GM21423 (cell line): ENCODE data around the gene SIPA1.
"Not testable (repeated sequence)": the region's sequence is repeated elsewhere in the genome, so short reads cannot be mapped to it uniquely, and the experiment has no call there.

Source experiments
- ATAC-seq: cut with Tn5 transposase; IDR thresholded peaks from one replicate; pipeline ENCODE4 v1.9.1; 2021; ENCODE audit warnings: mild to moderate bottlenecking, moderate library complexity; ENCODE audit not compliant: unreplicated experiment

SIPA1 gene

DNA sequence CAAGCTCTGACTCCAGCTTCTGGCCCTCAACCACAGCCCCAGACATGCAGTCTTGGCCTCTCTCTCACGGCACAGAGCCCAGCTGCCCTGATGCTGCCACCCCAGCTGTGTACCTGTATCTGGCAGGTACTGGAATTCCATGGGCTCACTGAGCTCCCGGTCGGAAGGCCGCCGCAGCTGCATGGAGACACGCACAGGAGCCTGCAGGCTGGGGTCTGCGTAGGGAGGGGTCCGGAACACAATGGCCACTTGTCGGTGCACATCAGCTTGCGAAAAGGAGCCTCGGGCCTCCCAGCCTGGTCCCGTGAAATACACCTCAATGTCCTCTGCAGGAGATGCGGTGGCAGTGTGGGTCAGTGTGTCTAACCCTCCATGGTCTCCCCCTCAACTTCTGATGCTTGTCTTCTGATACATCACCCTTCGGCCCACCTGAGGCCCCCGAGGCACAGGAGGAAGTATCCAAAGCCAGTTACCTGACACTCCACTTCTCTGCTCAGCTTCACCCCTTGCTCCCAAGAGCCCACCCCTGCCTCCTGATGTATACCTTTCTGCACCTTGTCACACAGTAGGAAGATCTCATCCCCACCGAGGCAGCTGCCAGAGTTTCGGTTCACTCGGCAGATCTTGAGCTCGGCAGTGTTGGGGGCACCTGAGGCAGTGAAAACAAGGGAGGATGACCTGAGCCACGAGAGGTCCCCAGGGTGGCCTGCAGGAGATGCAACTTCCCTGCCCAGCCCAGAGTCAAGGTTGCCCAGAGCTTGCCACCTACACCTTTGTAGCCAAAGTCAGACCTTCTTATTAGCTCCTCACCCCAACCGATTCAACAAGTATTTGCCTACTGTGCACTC is 20.5 kb downstream of the SIPA1 start:
- no peak for ATAC-seq

DNA sequence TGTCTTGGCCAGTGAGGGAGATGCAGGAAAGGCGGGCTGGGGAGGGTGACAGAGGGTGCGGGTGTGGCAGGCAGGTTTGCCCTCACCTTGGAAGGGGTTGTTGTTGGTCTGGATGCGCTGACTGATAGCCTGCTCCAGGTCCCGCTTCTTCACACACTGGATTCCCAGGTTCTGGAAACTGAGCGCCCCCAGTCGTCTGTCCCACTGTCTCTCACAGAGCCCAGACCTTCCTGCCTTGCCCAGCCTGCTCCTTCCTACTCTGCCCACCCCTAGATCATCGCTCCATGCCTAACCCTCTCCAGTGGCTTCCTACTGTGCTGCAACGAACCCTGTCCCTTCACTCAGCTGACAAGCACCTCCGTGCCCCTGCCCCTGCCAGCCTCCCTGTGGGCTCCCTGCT is 22.1 kb downstream of the SIPA1 start:
- no peak for ATAC-seq

DNA sequence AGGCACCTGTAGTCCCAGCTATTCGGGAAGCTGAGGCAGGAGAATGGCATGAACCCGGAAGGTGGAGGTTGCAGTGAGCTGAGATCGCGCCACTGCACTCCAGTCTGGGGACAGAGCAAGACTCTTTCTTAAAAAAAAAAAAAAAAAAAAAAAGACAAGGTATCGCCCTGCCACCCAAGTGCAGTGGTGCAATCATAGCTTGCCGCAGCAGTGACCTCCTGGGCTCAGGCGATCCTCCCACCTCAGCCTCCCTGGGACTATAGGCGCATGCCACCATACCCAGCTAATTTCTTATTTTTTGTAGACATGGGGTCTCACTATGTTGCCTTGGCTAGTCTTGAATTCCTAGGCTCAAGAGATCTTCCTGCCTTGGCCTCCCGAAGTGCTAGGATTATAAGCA is 23.0 kb downstream of the SIPA1 start:
- not testable (repeated sequence) for ATAC-seq

DNA sequence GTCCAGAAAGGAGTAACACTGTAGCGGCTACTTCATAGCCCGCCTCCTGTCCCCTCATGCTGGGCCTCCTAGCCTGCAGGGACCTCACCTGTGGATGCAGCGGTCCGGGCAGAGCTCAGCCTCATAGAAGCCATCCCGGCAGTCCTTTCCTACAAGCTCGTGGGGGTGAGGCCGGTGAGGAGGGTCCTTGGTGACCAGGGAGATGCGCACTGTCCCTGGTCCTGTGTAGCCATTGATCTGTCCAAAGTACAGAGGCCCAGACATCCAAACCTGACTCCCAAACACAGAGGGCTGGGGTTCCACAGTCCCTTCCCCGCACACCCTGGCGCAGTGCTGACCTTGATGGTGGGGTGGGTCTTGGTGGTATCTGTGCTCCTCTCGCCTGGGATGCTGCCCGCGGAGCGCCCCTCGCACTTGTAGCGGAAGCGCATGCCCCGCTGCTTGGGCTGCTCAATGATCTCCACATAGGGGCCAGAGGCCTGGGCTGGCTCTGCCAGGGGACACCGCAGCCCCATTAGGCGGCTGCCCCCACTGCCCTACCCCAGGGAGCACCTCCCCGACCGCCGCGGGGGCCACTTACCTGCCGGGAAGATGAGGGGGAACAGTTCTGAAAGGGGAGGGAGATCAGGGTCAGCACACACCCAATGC is 23.8 kb downstream of the SIPA1 start:
- no peak for ATAC-seq

DNA sequence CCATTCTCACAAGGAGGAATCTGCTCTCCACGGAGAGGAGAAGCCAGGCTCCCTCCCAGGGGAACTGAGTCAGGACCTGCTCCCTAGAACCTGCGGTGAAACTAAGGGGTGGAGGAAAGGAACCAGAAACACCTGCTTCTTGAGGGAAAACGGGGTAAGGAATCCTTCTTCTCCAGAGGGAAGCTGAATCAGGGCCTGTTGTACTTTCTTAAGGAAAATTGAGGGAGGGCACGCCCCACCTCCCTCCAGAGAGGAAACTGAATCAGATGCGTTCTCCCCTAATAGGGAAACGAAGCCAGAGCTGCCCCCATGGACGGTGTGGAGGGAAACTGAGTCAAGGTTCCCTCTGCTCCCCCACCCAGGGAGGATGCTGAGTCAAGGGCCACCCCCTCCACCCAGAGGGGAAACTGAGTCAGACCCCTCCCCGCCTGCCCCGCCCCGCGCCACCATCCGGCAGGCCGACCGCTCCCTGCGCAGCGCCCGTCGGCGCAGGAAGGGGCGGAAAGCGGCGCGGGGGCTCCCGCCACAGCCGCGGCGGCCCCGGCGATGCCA is 24.4 kb downstream of the SIPA1 start:
- ATAC-seq, result peak; percentile 12

DNA sequence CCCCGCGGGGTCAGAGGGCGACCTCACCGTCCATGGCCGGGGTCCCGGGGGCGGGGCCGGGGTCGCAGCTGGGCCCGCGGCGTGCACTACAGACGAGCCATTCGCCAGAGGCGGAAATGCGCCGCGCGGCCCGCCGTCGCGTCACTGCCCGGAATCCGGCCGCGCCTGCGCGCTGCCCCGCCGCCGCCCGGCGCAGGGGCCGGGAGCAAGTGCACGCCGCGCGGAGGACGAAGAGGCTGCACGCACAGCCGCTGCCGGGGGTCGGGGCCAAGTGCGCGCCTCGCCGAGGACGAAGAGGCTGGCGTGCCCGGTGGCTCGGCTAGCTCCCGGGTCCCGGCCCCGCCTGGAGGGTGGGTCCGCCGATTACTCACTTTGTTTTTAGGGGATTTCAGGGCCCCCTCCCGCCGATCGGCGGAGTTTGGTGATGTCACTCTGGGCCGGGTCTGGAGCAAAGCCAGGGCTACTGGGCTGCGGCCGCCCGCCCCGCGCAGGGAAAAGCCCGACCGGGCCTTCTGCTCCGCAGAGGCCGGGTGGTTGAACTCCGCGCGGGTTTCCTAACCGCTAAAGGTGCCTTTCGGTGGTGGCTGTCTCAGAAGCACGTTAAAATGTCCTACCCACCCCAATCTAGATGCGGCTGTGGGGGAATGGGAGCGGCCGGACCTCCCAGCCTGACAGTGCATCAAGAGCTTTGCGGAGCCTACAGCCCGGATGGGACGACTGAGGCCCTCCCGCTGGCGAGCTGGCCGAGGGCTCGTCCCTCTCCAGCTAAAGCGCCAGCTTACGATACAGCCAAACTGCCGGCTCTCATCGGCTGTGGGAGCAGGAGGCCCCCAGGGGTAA is 25.1 kb downstream of the SIPA1 start, which contains the start of gene RELA:
RELA (minus strand) TSS at position 118 of the 840 bp plus-strand sequence; CDS start at position 34, 84 bp downstream.
- ATAC-seq, result peak; percentile 79

DNA sequence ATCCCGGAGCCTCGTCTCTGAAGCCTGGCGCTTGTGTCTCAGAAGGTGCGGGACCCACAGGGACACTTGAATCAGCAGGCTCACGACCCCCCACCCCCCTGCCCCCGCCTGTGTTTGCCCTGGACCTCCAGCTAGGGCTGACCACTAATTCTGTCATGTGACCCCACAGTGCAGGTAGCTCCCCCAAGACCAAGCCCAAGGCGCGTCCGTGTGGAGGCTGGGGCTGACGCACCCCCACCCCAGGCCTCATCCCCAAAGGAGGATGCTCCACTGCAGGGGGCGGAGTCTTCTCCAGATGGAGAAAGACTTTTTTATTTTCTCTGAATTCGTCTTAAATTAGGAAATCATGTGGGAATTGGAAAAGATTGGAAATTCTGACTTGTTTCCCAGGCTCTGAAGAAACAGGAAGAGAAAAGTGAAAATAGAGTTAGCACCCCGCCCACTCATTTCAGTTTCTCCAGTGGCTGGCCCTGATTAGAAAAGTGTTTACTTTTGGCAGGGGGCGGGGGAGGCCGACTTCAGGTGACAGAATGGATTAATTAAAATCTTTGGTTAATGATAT is 25.8 kb downstream of the SIPA1 start:
- no peak for ATAC-seq

DNA sequence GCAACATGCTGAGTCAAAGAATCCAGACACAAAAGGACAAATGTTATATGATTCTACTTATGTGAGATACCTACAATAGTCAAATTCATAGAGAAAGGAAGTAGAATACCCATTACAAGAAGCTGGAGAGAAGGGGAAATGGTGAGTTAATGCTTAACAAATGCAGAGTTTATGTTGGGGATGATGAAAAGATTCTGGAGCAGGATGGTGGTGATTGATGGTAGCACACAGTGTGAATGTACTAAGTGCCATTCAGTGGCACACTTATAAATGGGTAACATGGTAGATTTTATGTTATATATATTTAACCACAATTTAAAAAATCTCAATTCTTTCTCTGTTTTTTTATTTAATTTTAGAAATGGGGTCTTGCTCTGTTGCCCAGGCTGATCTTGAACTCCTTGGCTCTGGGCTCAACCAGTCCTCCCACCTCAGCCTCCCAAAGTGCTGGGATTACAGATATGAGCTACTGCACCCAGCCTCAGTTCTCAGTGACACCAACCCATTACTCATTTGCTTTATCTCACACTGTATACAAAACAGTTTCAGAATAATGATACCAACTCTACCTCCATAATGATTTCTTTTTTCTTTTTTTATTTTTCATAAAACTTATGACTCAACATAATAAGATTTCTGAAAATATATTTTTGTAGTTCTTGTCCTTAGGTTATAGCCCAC is 34.4 kb downstream of the SIPA1 start:
- no peak for ATAC-seq

DNA sequence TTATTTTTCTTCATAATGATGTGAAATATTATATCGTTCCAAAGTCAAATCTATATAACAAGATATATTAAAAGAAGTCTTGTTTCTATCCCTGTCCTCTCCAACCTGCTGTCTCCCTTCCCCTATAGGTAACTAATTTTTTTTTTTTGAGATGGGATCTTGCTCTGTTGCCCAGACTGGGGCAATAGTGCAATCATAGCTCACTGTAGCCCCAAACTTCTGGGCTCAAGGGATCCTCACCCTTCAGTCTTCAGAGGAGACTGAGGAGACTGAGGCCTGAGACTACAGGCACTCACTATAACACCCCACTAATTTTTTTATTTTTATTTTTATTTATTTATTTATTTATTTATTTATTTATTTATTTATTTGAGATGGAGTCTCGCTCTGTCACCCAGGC is 35.1 kb downstream of the SIPA1 start:
- no peak for ATAC-seq

DNA sequence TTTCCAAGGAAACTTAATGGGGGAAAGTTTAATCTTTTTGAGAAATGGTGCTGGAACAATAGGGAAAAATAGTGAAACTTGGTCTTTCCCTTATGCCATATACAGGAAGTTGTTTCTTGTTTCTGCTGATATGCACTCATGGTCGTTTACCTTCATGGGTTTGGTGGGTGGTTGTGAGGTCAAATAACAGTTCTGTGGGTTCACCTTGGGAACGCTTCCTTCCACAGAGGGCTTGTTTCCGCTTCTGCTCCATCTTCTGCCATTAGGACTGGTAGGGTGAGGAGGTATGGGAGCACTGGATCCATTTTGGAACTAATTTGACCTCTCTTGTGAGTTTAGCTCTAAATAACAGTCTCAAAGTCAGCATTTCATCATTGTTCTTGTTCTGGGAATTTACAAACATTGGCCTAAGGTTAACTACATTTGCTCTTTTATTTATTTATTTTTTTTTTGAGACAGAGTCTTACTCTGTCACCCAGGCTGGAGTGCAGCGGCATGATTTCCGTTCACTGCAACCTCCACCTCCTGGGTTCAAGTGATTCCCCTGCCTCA is 42.4 kb downstream of the SIPA1 start:
- no peak for ATAC-seq

DNA sequence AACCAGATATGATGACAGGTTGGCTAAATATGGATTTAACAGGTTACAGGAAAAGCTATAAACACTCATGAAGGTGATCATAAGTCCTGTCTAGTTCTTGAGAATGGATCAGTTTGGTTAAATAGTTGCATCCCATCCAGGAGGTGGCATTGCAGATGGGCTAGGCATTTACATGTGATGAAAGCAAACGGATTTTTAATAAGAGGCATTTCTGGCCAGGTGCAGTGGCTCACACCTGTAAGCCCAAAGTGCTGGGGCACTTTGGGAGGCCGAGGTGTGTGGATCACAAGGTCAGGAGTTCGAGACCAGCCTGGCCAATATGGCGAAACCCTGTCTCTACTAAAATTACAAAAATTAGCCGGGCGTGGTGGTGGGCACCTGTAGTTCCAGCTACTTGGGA is 45.6 kb downstream of the SIPA1 start:
- ATAC-seq, result not testable (repeated sequence)

DNA sequence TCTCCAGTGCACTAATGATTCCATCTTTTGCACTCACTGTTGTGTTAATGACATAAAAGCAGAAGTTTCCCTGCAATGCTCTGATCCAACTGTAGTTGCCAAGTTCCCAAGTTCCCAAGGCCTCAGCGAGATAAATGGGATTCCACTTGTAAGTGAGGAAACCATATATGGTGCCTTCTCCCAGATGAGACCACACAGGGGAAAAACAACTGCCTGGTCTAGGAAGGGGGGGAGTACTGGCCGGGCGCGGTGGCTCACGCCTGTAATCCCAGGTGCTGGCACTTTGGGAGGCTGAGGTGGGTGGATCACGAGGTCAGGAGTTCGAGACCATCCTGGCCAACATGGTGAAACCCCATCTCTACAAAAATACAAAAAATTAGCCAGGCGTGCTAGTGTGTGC is 48.1 kb downstream of the SIPA1 start:
- ATAC-seq, result no peak

DNA sequence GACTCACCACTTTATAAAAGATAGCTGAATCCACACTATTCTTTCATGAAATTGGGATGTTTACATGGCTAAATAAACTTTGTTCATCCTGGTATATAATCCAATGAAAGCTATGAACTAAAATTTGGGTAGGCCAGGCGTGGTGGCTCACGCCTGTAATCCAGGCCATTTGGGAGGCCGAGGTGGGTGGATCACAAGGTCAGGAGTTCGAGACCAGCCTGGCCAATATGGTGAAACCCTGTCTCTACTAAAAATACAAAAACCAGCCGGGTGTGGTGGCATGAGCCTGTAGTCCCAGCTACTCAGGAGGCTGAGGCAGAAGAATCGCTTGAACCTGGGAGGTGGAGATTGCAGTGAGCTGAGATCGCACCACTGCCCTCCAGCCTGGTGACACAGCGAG is 53.9 kb downstream of the SIPA1 start:
- ATAC-seq, result not testable (repeated sequence)

DNA sequence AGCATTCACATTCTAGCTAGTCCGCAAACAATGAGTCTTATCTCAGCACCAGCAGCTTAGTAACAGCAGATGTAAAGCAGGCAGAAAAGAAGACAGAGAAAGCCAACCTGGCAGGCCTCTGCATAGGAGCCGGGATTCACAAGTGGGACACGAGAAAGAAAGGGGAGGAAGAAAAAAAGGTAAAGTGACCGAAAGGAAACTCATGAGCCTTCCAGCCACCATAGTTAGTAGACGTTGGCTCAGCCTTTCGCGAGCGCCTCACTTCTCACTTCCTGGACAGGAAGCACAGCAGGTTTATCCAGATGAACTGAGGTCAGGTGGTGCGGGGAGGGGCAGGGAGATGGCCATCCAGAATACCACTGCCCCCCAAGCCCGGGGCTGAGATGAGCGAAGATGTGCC is 54.5 kb downstream of the SIPA1 start:
- ATAC-seq, result no peak

DNA sequence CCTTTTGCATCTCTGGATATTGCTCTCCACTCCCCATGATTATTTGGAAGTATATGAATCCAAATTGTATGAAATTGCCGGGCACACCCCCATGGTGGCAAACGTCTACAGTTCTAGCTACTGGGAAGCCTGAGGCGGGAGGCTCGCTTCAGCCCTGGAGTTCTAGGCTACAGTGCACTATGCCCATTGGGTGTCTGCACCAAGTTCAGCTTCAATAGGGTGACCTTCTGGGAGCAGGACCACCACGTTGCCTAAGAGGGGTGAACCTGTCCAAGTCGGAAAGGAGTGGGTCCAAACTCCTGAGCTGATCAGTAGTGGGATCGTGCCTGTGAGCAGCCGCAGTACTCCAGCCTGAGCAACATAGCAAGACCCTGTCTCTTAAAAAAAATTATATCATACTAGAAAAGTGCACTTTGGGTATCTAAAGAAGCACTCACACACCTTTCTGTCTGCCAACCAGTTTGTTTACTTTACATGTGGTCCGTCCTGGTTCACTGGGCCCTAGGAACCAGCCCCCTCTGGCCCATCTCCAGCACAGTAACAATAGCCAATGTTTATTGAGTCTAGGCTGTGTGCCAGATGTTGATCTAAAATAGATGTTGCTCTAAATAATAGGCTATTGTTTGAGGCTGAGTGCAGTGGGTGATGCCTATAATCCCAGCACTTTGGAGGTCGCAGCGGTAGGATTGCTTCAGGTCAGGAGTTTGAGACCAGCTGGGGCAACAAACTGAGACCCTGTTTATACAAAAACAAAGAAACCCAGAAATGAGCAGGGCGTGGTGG is 57.7 kb downstream of the SIPA1 start:
- ATAC-seq, result no peak

DNA sequence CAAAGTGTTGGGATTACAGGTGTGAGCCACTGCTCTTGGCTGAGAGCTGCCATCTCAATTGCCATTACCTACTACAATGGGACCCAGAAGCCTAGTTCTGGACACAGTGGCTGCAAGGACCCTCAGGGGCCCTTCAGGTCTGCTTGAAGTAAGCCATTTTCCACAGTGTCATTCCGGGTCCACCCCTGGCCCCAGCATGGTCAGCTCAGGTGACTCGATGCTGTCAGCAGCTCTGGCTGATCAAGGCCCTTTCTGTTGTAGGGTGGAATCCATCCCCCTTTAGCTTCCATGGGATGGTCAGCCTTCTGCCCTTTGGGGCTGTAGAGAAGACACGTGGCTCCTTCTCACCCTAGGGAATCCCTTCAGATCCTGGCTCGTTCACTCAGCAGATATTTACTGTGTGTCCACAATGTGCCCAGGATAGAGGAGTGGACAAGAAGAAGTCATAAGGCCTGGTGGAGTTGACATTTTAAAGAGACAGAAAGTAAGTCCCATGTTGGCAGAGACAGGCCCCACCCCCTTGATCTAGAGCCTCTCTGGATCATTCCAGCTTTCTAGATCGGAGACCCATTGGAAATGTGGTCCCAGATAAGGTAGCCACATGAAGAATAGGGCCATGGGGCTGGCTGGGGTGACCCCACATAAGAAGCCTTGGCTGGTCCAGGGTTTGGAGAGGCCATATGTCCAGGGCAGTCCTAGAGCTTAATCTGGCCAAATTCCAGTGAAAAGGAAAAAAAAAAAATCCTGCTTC is 59.1 kb downstream of the SIPA1 start:
- no peak for ATAC-seq

DNA sequence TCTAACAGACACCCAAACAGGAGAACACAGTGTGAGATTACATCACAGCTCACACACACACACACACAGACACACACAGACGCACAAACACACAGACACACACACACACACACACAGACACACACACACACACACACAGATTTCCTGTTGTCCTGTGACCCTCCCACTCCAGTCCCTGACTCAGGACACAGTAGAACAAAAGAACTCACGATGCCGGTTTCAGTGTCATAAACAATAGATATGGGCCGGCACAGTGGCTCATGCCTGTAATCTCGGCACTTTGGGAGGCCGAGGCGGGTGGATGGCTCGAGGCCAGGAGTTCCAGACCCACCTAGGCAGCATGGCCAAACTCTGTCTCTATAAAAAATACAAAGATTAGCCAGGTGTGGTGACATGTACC is 60.3 kb downstream of the SIPA1 start:
- no peak for ATAC-seq

DNA sequence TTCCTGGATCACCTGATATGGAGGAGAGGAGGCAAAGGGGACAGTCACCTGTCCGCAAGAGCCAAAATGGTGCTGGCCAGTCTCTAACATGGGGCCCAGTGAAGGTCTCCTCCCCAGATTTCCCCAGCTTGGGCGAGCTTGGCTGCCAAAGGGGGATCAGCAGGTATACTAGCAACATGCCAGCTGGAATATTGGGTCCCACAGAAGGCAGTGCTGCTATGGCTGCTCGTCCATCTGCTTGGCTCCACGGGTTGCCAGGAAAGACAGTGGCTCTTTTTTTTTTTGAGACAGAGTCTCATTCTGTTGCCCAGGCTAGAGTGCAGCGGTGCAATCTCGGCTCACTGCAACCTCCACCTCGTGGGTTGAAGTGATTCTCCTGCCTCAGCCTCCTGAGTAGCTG is 61.4 kb downstream of the SIPA1 start:
- ATAC-seq, result no peak
